NCI-H82 treated with DMSO at 0.1 percent for 48 hours (cell line): ENCODE results near the gene C1GALT1C1.
"Not testable (repeated sequence)": the region's sequence is repeated elsewhere in the genome, so short reads cannot be mapped to it uniquely, and the experiment has no call there.

Experiments used
- DNase-seq: peaks from one replicate; lab custom pipeline; 2025; ENCODE audit not compliant: unreplicated experiment; lab: John Stamatoyannopoulos, UW

Gene C1GALT1C1

DNA sequence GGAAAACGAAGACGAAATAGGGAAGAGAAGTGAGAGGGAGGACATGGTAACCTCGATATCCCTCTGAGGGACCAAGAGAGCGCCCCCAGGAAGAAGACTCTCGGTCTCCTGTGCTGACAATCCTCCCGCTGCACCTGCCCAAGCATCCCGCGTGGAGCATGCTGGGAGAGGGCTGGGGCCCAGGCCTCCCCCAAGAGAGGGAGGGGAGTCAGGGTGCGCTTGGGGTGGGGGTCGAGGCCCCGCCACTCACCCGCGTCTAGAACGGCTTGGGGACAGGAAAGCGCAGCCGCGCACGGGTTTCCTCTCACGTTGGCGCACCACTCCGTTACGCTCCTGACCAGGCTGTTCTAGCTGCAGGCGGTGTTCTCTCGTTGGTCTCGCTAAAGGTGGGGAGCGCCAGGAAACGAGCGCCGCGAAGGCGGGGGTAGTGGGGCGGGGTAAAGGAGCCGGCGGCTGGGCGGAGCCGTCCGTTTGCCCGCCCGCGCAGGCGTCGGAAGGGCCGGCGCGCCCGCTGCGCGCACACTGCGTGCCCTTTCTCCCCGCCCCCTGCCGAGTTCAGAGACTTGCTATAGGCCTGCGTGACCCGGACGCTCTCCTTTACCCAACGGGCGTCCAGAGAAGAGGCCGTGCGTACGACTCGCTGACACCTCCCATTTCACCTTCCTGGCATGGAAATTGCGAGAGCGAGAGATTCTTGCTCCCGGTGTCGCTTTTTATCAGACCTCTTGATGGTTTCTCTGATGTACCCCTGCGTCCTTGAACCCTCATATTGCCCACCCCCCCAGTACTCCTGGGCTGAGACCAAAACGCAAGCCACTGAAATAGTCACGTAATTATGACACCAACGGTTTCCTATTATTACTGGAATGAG is at the start of gene C1GALT1C1:
Gene C1GALT1C1 (minus strand): TSS at position 388 of the 871 bp plus-strand sequence. CDS start 2,888 bp downstream, outside the sequence.
- peak; percentile 97 for DNase-seq

DNA sequence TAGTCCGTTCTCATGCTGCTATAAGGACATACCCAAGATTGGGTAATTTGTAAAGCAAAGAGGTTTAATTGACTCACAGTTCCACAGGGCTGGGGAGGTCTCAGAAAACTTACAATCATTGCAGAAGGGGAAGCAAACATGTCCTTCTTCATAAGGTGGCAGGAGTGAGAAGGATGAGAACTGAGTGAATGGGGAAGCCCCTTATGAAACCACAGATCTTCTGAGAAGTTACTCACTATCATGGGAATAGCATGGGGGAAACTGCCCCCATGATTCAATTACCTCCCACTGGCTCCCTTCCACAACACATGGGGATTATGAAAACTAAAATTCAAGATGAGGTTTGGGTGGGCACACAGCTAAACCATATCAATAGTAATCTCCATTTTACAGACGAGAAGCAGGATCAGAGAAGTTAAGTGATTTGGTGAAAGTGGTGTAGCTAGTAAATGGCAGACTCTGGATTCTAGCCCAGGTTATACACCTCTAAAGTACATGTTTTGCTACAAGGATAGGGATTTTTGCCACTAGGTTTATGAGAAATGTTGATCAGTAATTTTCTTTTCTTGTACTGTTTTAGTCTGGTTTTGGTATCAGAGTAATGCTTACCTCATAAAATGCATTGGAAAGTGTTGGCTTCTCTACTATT is 47.3 kb upstream of the C1GALT1C1 start:
- no peak for DNase-seq

DNA sequence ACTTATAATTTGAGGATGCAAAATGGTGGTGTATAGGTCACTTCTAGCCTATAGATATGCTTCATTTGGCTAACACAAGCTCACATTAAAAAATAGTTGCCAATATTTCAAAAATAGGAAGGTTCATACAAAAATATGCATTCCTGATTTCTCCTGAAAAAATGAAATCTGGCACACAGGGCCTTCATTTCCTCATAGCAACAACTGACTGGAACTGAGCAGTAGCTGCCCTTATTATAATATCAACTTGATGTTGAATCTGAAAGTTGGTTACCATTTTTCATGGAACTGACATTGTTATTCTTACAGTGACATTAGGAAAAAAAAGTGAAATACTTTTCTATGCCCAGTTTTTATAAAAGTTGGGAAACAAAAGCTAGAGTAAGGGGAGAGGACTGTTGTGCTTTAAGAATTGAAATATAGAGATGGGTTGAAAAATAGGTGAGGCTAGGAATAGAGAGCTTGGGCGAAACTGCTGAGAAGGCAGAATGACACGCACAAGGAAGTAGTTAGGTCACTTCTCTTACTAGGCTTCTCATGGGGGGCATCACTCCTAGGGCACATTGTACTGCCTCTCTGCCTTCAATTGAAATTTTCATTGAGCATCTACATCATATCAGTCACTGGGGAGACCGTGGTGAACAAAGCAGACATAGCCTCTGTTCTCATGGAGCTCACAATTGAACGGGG is 43.1 kb upstream of the C1GALT1C1 start:
- no peak for DNase-seq

DNA sequence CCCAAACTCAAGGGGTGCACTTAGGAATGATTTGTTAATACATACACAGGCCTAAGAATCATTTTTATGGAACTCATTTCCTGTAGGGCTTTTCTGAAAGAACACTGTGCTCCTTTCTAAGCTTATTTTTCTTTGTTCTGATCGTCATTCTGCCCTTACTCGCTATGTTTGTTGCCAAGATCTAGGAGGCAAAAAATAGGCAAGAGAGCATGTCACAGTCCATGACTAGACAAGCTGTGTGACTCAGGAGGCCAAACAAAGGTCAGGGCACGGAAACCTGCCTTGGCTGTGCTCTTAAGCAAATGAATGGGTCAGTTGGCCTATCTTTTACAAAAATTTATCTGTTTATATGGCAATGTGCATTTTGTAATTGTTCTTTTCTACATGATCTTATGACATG is 42.5 kb upstream of the C1GALT1C1 start:
- DNase-seq: no peak

DNA sequence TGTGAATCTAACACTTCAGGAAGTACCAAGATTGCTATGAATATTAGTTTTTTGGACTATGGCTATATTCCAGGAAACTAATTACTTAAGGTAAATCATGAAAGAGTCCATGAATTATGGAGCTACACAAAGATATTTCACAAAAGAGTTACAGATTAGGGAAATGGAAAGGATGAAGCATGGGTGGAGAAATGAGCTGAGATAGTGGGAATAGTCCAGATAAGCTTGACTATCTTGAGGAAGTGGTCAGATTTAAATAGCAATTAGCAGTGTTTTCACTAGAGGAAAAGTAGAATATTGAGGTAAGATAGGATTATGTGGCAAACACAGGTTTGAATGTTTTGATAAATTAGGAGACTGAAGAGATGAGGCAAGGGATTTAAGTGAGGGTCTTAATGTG is 42.1 kb upstream of the C1GALT1C1 start:
- no peak for DNase-seq

DNA sequence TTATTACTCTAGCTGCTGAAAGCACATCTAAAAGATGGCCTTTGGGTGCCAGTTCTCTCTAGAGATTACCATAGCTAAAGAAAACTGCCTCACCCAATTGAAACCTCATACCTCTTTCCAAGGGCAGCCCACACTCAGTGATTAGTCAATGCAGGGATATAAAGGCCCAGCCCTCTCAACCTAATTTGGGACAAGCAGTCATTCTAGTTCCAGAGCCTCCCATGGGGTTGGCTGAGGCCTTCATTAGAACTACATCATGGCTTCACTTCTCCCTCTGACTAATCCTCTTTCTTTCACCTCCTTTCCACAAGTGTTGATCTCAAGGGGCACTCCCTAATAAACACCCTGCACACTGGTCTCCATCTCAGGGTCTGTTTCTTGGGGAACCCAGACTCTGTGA is 38.5 kb upstream of the C1GALT1C1 start:
- DNase-seq: no peak

DNA sequence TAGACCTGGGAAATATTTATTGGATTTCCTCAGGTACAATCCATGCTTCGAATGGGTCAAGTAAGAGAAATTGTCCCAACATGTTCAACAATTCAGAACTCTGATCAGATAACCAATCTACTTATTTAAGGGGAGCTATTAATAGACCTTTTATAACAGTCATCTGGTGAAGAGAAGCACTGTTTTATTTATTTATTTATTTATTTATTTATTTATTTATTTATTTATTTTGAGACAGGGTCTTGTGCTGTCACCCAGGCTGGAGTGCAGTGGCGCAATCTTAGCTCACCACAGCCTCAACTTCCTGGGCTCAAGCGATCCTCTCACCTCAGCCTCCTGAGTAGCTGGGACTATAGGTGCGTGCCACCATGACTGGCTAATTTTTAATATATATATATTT is 34.7 kb upstream of the C1GALT1C1 start:
- not testable (repeated sequence) for DNase-seq

DNA sequence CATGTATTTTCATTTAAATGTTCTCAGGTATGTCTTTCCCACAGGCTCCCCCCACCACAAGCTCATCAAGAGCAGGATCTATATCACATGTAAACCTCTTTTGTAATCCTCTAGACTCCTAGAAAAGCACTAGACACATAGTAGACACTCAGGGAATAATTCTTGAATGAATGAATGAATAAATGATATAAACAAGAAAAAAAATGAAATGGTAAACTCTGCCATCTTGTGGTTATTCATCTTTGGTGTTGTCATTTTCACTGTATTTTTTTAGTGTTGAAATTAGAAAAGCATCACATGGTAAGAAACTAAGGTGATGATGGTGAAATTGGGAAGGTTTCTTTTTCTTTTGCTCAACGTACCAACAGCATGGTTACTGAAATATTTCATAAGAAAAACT is 34.2 kb upstream of the C1GALT1C1 start:
- no peak for DNase-seq

DNA sequence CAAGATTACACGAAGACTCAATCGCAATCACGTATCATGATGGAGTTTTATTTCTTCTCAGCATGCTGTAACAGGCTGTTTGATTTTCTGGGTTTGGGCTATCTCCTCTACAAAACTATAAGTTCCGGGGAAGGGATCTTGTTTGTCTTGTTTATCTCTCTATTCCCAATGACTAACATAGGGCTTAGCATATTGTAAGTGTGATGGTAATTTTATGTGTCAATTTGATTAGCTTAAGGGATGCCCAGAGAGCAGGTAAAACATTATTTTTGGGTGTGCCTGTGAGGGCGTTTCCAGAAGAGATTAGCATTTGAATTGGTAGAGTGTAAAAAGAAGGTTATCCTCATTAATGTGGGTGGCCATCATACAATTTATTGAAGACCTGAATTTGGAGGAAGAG is 32.8 kb upstream of the C1GALT1C1 start:
- no peak for DNase-seq

DNA sequence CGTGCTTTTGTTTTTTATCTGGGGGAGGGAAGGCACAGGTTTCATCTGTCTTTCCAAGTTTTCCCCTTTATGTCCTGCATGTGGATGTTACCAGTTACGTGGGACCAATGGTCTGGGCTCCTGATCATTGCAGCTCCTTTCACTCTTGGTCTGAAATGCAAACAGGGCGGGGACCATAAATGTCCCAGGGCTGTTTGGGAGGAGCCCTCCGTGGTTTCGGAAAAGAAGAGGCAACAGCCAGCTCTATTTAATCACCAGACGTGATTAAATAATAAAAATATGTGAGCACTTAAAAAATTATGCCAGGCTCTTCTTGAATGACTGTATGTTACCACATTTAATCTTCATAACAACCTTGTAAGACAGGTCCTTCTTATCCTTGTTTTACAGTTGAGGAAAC is 30.8 kb upstream of the C1GALT1C1 start:
- peak; percentile 28 for DNase-seq

DNA sequence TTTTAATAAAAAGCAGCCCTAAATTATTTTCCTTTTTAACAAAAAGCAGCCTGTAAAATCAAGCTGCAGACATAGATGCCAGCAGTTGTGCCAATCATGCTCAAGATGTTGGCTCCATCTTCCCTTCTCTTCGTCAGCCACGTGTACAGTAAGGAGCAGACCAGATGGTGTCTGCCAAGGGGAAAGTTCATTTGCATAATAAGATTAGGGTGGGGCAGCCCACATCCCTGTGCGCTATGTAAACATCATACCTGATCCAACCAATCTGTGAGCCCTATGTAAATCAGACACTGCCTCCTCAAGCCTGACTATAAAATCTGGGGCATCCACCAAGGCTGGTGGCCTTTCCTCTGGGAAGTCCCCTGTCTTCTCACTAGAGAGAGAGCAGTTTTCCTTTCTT is 23.1 kb upstream of the C1GALT1C1 start:
- DNase-seq: peak; percentile 86

DNA sequence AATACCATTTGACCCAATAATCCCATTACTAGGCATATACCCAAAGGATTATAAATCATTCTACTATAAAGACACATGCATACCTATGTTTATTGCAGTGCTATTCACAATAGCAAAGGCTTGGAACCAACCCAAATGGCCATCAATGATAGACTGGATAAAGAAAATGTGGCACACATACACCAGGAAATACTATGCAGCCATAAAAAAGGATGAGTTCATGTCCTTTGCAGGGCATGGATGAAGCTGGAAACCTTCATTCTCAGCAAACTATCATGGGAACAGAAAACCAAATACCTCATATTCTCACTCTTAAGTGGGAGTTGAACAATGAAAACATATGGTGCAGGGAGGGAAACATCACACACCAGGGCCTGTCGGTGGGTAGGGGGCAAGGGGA is 22.4 kb upstream of the C1GALT1C1 start:
- DNase-seq: not testable (repeated sequence)

DNA sequence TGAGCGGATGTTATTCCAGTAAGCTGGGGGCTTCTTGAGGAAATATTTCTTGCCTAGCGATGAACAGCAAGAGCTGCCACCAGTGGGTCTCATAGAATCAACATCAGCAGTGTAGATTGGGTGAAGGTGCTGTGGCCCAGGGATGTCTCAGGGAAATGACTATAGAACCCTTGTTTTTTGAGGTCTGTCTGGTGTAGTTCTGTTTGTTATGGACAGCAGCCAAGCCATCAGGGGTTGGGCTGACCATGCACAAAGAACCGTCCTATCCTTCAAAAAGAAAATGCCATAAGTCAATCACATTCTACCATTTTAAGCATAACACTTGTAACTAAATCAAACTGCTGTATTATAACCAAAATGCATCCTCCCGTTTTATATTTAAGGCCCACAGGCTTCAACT is 17.3 kb upstream of the C1GALT1C1 start:
- no peak for DNase-seq

DNA sequence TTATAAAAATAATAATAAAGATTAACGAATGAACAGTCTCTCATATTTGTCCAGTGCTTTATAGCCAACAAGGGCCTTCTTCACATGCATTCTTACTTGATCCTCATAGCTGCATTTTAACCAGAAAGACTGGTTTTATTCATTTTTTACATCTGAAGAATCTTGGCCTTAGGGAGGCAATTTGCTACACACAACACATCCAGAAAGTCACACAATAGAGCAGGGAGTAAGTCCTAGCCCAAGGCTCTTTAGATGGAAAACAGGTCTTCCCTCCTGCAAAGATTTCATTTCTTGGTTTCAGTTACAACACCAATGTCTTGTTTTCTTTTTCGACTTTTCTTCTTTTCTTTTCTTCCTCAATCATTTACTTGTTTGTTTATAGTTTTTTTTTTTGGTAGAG is 13.0 kb upstream of the C1GALT1C1 start:
- no peak for DNase-seq

DNA sequence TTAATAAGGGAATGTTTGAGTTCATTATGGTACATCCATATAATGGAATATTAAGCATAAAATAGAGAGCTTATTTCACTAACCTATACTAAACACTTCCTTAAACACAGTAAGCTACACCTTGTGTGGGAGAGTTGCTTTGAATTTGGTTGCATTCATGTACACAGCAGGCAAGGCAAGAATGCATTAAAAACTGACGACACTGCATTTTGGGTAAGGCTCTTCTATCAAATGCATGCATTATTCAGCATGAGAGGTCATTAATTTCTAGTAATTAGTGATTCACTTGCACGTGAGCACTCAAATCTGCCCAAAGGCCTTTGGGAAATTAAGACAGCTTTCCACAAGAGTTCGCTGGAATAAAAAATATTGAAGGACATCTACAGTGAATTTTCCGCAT is 8.8 kb upstream of the C1GALT1C1 start:
- no peak for DNase-seq

DNA sequence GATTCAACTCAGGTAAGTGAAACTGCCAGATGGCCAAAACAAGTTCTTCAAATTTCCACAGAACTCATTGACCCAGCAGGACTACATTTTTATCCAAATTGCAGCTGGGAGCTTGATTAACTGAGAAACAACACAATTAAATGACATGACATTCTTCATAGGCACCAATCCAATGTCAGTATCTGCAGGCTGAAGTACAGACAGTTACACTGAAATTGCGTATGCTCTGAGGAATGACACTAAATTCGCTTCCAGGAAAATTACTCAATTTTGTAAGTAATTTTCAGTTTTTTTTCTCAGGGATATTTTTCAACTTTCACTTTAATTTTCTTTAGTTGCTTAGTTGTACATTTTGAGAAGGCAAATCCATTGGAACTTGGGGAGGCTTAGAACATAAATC is 4.5 kb downstream of the C1GALT1C1 start:
- no peak for DNase-seq

DNA sequence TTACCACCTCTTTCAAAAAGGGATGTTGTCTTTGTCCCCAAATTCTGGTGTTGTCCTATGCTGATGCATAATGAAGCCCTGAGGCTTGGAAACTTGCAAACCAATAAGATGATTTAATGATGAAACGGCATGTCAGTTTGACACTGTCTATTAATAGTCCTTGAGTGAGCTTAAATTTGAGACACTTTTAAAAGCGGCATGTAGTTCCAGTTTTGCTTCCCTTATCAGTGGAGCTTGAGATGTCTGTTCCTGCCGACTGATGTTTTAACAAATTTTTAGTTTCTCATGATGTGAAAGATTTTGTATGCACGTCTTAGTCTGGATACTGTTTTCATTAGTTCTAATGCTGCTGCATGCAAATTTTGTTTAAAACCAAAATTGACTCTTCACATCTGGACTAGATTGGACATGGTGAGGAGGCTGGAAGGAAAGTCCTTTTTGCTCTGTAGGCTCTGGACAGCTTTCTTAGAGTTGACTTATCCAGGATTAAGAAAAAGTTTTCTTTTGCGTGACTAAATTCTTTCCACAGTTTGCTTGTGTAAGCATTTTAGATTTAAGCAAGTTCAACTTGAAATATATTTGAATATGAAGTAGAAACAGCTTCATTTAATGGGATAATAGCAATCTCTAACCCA is 11.7 kb downstream of the C1GALT1C1 start:
- no peak for DNase-seq

DNA sequence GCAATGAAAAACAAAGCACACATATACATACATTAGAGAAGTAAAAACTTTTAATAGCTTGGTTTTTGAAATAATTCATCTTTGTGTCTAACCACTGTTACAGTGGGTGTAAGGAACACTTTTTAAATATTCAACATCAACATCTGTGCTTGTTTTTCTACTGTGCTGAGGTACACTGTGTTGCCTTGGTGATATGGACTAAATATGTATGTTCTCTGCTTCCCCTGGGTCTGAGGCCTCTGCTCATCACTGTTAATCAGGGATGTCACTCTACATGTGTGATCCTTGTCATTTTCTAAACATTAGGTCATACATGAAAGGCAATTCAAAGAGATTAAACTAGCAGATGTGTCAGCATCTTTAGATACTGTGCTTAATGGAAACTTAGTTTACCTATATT is 15.0 kb downstream of the C1GALT1C1 start:
- no peak for DNase-seq

DNA sequence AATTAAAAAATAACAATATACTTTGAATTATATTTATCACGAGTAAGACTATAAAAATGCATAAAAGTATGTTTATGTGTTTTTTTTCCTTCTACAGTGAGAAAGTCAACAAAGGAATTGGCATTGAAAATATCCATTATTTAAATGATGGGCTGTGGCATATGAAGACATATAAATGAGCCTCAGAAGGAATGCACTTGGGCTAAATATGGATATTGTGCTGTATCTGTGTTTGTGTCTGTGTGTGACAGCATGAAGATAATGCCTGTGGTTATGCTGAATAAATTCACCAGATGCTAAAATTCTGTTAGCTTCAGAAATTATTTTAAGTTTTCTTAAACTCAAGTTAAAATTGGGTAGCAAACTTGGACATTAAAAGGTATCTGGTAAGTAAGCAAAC is 17.8 kb downstream of the C1GALT1C1 start:
- no peak for DNase-seq

DNA sequence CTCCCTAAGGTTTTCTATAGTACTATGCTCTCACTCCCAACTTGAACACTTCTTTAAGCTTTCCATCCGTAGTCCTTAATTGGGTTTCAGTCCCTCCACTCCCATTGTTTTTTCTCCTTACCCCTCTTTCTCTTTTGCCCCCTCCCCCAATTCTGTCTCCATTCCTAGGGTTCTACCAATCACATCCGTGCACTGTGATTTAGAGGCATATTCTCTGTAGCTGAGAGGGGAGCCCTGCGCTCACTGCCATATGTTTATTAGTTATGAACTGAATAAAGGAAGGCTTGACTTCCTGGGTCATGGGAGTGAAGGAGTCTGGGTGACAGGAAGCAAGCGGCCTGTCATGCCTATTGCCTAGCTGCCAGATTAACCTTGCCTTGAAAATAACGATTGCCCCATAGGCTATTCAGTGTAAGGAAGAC is 25.5 kb downstream of the C1GALT1C1 start:
- DNase-seq: no peak

DNA sequence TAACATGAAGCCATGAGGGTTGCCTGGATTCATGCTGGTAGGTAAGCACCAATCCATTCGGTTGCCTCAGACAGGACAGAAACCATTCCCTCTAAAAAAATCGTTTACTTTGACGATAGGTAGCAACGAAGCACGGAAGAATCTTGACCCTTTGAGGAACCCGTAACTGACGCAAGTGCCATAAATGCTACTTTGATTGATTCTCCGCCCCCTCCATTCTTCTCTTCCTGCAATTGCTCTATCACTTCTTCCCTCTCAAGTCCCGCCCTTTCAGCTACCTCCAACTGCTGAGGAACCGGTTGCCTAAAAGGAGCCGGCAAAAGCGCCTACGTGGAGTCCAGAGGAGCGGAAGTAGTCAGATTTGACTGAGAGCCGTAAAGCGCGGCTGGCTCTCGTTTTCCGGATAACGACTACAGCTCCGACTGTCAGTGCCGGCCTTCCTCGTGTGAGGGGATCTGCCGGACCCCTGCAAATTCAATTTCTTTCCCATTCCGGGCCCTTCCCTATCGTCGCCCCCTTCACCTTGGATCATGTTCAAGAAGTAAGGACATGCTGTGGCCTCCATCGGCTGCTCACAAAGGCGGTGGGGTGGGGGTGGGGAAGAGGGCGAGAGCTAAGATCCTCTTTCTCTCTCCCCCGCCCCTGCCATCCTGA is 26.0 kb downstream of the C1GALT1C1 start, which contains the start of gene MCTS1:
Gene MCTS1 (plus strand): TSS at position 395 of the 654 bp plus-strand sequence. CDS start 136 bp downstream, at position 531.
- DNase-seq: peak; percentile 92
